T-helper 2 cell treated with Interferon-gamma antibody and Interleukin-4, amounts not matched to agents 100 ng/mL and 5 ng/mL, for 36 hours (primary cell): ENCODE data around the gene AHR. TPM values are rescaled to one million over a fixed set of nuclear protein-coding genes. Genes with fewer than 3 reads are reported as not detected.
"Not testable (repeated sequence)": the region's sequence is repeated elsewhere in the genome, so short reads cannot be mapped to it uniquely, and the experiment has no call there.

ENCODE experiments used
- intact Hi-C: fragments of 100-400 bp; cut with micrococcal nuclease; formaldehyde crosslinking; loops from one replicate; pipeline ENCODE4 v1.15.1; 2023
- total RNA-seq: library from RNA; stranded (reverse); gene quantifications from 2 replicates; pipeline ENCODE4 v1.2.3, GENCODE V29; 2022

The AHR gene
- total RNA-seq, 1 donor from 2014 or later, result 36.6 TPM

- intact Hi-C loops, result no loop called here
These were observed 72.6 kb downstream of the AHR start for GRCh38 chr7:17370901-17371585.

GRCh38 chr7:17371671-17372524 is 73.4 kb downstream of the AHR start:
- intact Hi-C loops, result no loop called here

GRCh38 chr7:17374157-17374556 is 75.7 kb downstream of the AHR start:
- intact Hi-C loops, result no loop called here

GRCh38 chr7:17374654-17375053 is 76.2 kb downstream of the AHR start:
- intact Hi-C loops, result no loop called here

- intact Hi-C loops, result no loop called here
These were observed 78.1 kb downstream of the AHR start for GRCh38 chr7:17376595-17376994.

- intact Hi-C loops, result no loop called here
These were observed 82.5 kb downstream of the AHR start for GRCh38 chr7:17380736-17381662.

- intact Hi-C loops, result not testable (repeated sequence)
These were observed 84.2 kb downstream of the AHR start for GRCh38 chr7:17382408-17383354.

GRCh38 chr7:17384400-17384799 is 85.9 kb downstream of the AHR start:
- intact Hi-C loops, result no loop called here

GRCh38 chr7:17385612-17386011 is 87.2 kb downstream of the AHR start:
- intact Hi-C loops, result no loop called here

GRCh38 chr7:17390392-17390791 is 91.9 kb downstream of the AHR start:
- intact Hi-C loops, result no loop called here

GRCh38 chr7:17391366-17391765 is 92.9 kb downstream of the AHR start:
- intact Hi-C loops, result no loop called here

- intact Hi-C loops, result no loop called here
These were observed 94.4 kb downstream of the AHR start for GRCh38 chr7:17392846-17393245.

- intact Hi-C loops, result not testable (repeated sequence)
These were observed 96.1 kb downstream of the AHR start for GRCh38 chr7:17394563-17394962.
